ENCODE results near the gene LIPM.

GRCh38 chr10:88843171-88843570, 40.6 kb downstream of the LIPM start:
- TF ChIP-seq TAF1 (IDR thresholded peaks at IDR 0.05; ENCODE audit: borderline replicate concordance, low read depth, low read length) (no peak), POLR2A (IDR thresholded peaks at IDR 0.05; ENCODE audit: low read depth, low read length) (no peak), POLR2AphosphoS5 (IDR thresholded peaks at IDR 0.05; ENCODE audit: low read depth, low read length) (no peak)
